Neuronal stem cell (in vitro differentiated cells): ENCODE results near the gene PKDREJ.

Experiments
- DNase-seq: peaks from one replicate; pipeline ENCODE4 v3.0.0-alpha.2; 2013; ENCODE audit warnings: low spot score
- H2AFZ ChIP-seq: one replicate; pipeline ENCODE4 v1.6.1; 2013; ENCODE audit warnings: mild to moderate bottlenecking, low read length, inconsistent platforms
- H2AK5ac ChIP-seq: 2 replicates; pipeline ENCODE4 v1.6.1; 2013; ENCODE audit warnings: low read depth, mild to moderate bottlenecking, inconsistent platforms, low read length, moderate library complexity, mixed read lengths
- H2BK120ac ChIP-seq: 2 replicates; pipeline ENCODE4 v1.6.1; 2013; ENCODE audit warnings: low read depth, mild to moderate bottlenecking, inconsistent platforms, low read length, moderate library complexity, mixed read lengths
- H2BK12ac ChIP-seq: one replicate; pipeline ENCODE4 v1.6.1; 2013; ENCODE audit warnings: low read length, inconsistent platforms
- H2BK15ac ChIP-seq: 2 replicates; pipeline ENCODE4 v1.6.1; 2013; ENCODE audit warnings: mild to moderate bottlenecking, low read length, inconsistent platforms, mixed read lengths
- H2BK5ac ChIP-seq: one replicate; pipeline ENCODE4 v1.6.1; 2013; ENCODE audit warnings: inconsistent platforms, mild to moderate bottlenecking, low read length, moderate library complexity
- H3K14ac ChIP-seq: one replicate; pipeline ENCODE4 v1.6.1; 2013; ENCODE audit warnings: low read length, inconsistent platforms
- H3K18ac ChIP-seq: 2 replicates; pipeline ENCODE4 v1.6.1; 2013; ENCODE audit warnings: low read length, inconsistent platforms
- H3K23ac ChIP-seq: 2 replicates; pipeline ENCODE4 v1.6.1; 2013; ENCODE audit warnings: low read depth, mild to moderate bottlenecking, mixed read lengths, low read length, inconsistent platforms; ENCODE audit not compliant: poor library complexity
- H3K27ac ChIP-seq: replicated peaks from 3 replicates; pipeline ENCODE4 v1.5.1; 2013; ENCODE audit warnings: low read length, inconsistent platforms
- H3K27me3 ChIP-seq, 3 experiments: 2 replicates each; pipeline ENCODE4 v1.6.1; 2013; ENCODE audit warnings: low read length in 3 of 3, mild to moderate bottlenecking in 2 of 3, inconsistent platforms in 1 of 3, low read depth in 1 of 3, mixed read lengths in 1 of 3, moderate library complexity in 1 of 3; ENCODE audit not compliant: control insufficient read depth in 3 of 3, insufficient read depth in 3 of 3
- H3K36me3 ChIP-seq, 2 donors: replicated peaks in 1 of 2; 2 replicates each; pipeline ENCODE4 v1.6.1; 2013; ENCODE audit warnings: low read length in 2 of 2; ENCODE audit not compliant: control insufficient read depth in 2 of 2, insufficient read depth in 2 of 2
- H3K4ac ChIP-seq: 2 replicates; pipeline ENCODE4 v1.6.1; 2013; ENCODE audit warnings: inconsistent platforms, mild to moderate bottlenecking, low read length, moderate library complexity
- H3K4me1 ChIP-seq, 2 donors: 1 replicate in 1 of 2; 2 replicates in 1 of 2; pipeline ENCODE4 v1.6.1; 2013; ENCODE audit warnings: low read length in 2 of 2, low read depth in 1 of 2; ENCODE audit not compliant: control insufficient read depth in 2 of 2, insufficient read depth in 1 of 2
- H3K4me2 ChIP-seq: one replicate; pipeline ENCODE4 v1.6.1; 2013; ENCODE audit warnings: mild to moderate bottlenecking, low read length, inconsistent platforms; ENCODE audit not compliant: insufficient read depth, poor library complexity, severe bottlenecking
- H3K4me3 ChIP-seq, 2 donors: 2 replicates each; pipeline ENCODE4 v1.5.1; 2013; ENCODE audit warnings: low read length in 2 of 2, mild to moderate bottlenecking in 2 of 2, inconsistent platforms in 1 of 2, moderate library complexity in 1 of 2
- H3K79me1 ChIP-seq: one replicate; pipeline ENCODE4 v1.6.1; 2013; ENCODE audit warnings: low read depth, mild to moderate bottlenecking, inconsistent platforms, low read length, moderate library complexity
- H3K9ac ChIP-seq: one replicate; pipeline ENCODE4 v1.6.1; 2013; ENCODE audit warnings: mild to moderate bottlenecking, low read depth, low read length, inconsistent platforms; ENCODE audit not compliant: poor library complexity
- H3K9me3 ChIP-seq, 2 donors: replicated peaks in 1 of 2; 2 replicates each; pipeline versions ENCODE3 to v1.6.1; 2013; ENCODE audit warnings: low read length in 2 of 2, mild to moderate bottlenecking in 2 of 2, inconsistent platforms in 1 of 2, low read depth in 1 of 2, mixed read lengths in 1 of 2, moderate library complexity in 1 of 2; ENCODE audit not compliant: control insufficient read depth in 2 of 2, insufficient read depth in 1 of 2
- H4K8ac ChIP-seq: one replicate; pipeline ENCODE4 v1.6.1; 2013; ENCODE audit warnings: low read depth, mild to moderate bottlenecking, inconsistent platforms, low read length, moderate library complexity
- H4K91ac ChIP-seq: one replicate; pipeline ENCODE4 v1.6.1; 2013; ENCODE audit warnings: low read length, low read depth, mild to moderate bottlenecking, inconsistent platforms; ENCODE audit not compliant: poor library complexity
- WGBS, 2 donors: extraction: QIAGEN DNeasy Blood & Tissue Kit; methylation state at CpG; one replicate each; pipeline ENCODE4 v1.1.7; 2013; ENCODE audit warnings: missing lambda C conversion rate in 2 of 2, mixed read lengths in 1 of 2; ENCODE audit not compliant: insufficient read length in 2 of 2, insufficient replicate concordance in 1 of 2; ENCODE audit errors: extremely low coverage in 2 of 2; 5-methylcytosine and 5-hydroxymethylcytosine counted together

PKDREJ gene

GRCh38 chr22:46286941-46287872 is 24.1 kb upstream of the PKDREJ start:
- peaks cover 8 to 78% of the 10 kb centered on the region in 2 donors for H3K36me3 ChIP-seq

DNA sequence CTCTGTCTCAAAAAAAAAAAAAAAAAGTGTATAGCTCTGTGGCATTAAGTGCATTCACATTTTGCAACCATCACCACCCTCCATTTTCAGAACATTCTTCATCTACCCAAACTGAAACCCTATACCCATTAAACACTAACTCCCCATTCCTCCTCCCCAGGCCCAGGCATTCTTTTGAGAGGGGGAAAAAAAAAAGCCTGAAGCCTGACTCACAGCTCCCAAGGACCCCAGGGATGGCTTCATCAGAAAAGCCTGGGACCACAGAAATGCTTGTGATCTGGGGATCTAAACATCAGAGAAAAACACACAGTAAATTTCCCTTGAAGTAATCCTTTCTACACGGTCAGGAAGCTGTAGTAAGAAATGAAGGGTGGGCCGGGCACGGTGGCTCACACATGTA is 22.9 kb upstream of the PKDREJ start:
- Histone ChIP-seq H2BK12ac (no peak overlapping the region), H3K36me3 (peaks cover 8 to 85% of the 10 kb centered on the region in 2 donors), H3K4ac (no peak overlapping the region), H3K27me3 (no peaks in the 10 kb centered on the region), H3K18ac (no peak overlapping the region), H3K4me2 (no peak overlapping the region), H2BK5ac (no peak overlapping the region), H4K91ac (no peak overlapping the region), H3K27ac (no peak overlapping the region), H3K4me3 (no peak overlapping the region), H3K79me1 (peaks cover 3% of the 10 kb centered on the region), H3K9ac (no peak overlapping the region), H3K23ac (no peak overlapping the region), H2BK120ac (no peak overlapping the region), H2AFZ (no peak overlapping the region), H2BK15ac (no peak overlapping the region), H3K4me1 (no peaks in the 10 kb centered on the region), H3K14ac (no peak overlapping the region), H3K9me3 (peaks cover 0 to 2% of the 10 kb centered on the region in 2 donors), H4K8ac (no peak overlapping the region), H2AK5ac (no peak overlapping the region)
- no peak for DNase-seq
- no CpG with 5 or more reads among the region's 3 CpGs for WGBS, 2 donors

More at GRCh38 chr22:46286941-46287872, 24.1 kb upstream of the PKDREJ start:
- peak overlapping the region; percentile 65 for H3K23ac ChIP-seq
- H3K9ac ChIP-seq = peak overlapping the region; percentile 60
- H4K8ac ChIP-seq = peak overlapping the region; percentile 17
- peak overlapping the region; percentile 75 for H2BK5ac ChIP-seq
- H3K4ac ChIP-seq = no peak overlapping the region
- H3K4me2 ChIP-seq = no peak overlapping the region
- H4K91ac ChIP-seq = no peak overlapping the region
- no peak for DNase-seq
- H3K27me3 ChIP-seq = no peaks in the 10 kb centered on the region
- H2AK5ac ChIP-seq = no peak overlapping the region
- no peak overlapping the region for H3K18ac ChIP-seq
- no peak overlapping the region for H2BK15ac ChIP-seq
- H3K4me1 ChIP-seq = no peaks in the 10 kb centered on the region
- H2AFZ ChIP-seq = no peak overlapping the region
- no peak overlapping the region for H3K4me3 ChIP-seq
- peaks cover 0 to 2% of the 10 kb centered on the region in 2 donors for H3K9me3 ChIP-seq
- no peak overlapping the region for H2BK120ac ChIP-seq
- no peak overlapping the region for H3K27ac ChIP-seq
- WGBS, 2 donors = no CpG with 5 or more reads among the region's 15 CpGs
- H3K79me1 ChIP-seq = peaks cover 1% of the 10 kb centered on the region
- H2BK12ac ChIP-seq = no peak overlapping the region
- H3K14ac ChIP-seq = no peak overlapping the region

DNA sequence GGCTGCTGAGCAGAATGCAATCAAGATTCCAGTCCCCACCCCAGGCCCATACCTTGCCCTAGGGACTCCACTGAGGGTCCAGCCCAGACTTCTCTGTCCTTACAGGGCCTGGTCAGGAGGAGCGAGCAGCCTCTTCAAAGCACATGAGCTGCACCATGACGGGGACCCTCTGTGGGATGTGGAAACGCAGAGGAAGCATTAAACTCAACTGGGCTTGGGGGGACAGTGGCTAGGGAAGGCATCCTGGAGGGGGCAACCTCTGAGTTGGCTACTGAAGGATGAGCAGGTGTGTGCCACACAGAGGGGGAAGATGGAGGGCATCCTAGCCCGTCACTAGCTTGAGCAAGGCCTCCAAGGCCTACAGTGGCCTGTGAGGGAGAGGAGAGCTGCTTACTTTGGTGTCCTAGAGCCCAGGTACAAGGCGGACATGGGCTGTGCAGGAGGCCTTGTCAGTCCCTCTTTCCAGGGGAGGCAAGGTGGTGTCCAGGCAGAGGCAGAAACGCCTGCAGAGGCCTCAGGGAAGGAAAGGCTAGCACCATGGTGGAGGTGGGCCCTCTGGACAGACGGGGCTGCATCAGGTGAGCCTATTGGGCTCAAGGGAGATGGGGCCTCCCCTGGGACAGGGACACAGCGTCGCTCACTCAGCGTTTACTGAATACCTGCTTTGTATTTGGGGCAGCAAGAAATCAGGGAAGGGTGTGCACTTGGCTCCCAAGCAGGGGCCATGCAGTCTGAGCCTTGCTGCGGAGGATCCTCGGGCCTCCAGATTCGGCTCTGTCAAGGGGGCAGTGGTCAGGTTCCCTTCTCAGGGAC is 18.9 kb upstream of the PKDREJ start:
- H4K8ac ChIP-seq = no peak overlapping the region
- no peak overlapping the region for H3K4ac ChIP-seq
- H3K27me3 ChIP-seq = no peaks in the 10 kb centered on the region
- no peak overlapping the region for H4K91ac ChIP-seq
- peaks cover 4% of the 10 kb centered on the region for H3K79me1 ChIP-seq
- peaks cover 18 to 89% of the 10 kb centered on the region in 2 donors for H3K36me3 ChIP-seq
- H3K9ac ChIP-seq = no peak overlapping the region
- H2BK120ac ChIP-seq = no peak overlapping the region
- H2BK5ac ChIP-seq = no peak overlapping the region
- H3K27ac ChIP-seq = no peak overlapping the region
- no peak overlapping the region for H3K4me2 ChIP-seq
- H2BK12ac ChIP-seq = no peak overlapping the region
- WGBS, 2 donors = no CpG with 5 or more reads among the region's 13 CpGs
- no peak overlapping the region for H2BK15ac ChIP-seq
- H3K4me1 ChIP-seq = no peaks in the 10 kb centered on the region
- DNase-seq = no peak
- H3K23ac ChIP-seq = peak overlapping the region; percentile 25
- no peak overlapping the region for H2AK5ac ChIP-seq
- no peak overlapping the region for H3K4me3 ChIP-seq
- H3K14ac ChIP-seq = no peak overlapping the region
- H3K9me3 ChIP-seq = peaks cover 0 to 2% of the 10 kb centered on the region in 2 donors
- H2AFZ ChIP-seq = no peak overlapping the region
- H3K18ac ChIP-seq = no peak overlapping the region
